Kidney (tissue), 14 donors: ENCODE measurements around the gene ZER1. TPM values are rescaled to one million over a fixed set of nuclear protein-coding genes. Genes with fewer than 3 reads are reported as not detected.

ENCODE experiments used
- DNase-seq, 5 donors: peaks; one replicate each; pipeline ENCODE4 v3.0.0-alpha.2; 2013 to 2020
- FAIRE-seq: peaks from 2 replicates; lab custom pipeline; 2012; peaks lifted over from hg19 to GRCh38; lab: Jason Lieb, UNC
- H3K27ac ChIP-seq, 2 donors: one replicate each; pipeline ENCODE4 v1.7.0; 2013; ENCODE audit warnings: low read depth in 2 of 2, low read length in 2 of 2, inconsistent platforms in 1 of 2
- H3K27me3 ChIP-seq: one replicate; pipeline ENCODE4 v1.7.1; 2013; ENCODE audit warnings: low read length, inconsistent platforms; ENCODE audit not compliant: control insufficient read depth, insufficient read depth
- H3K36me3 ChIP-seq, 3 donors: one replicate each; pipeline versions ENCODE4 v1.7.0 to v1.7.1; 2013; ENCODE audit warnings: low read length in 3 of 3, control low read depth in 1 of 3, inconsistent platforms in 1 of 3; ENCODE audit not compliant: insufficient read depth in 3 of 3, control insufficient read depth in 2 of 3
- H3K4me1 ChIP-seq, 3 donors: one replicate each; pipeline versions ENCODE4 v1.7.0 to v1.7.1; 2013; ENCODE audit warnings: low read length in 3 of 3, inconsistent platforms in 1 of 3, low read depth in 1 of 3; ENCODE audit not compliant: control insufficient read depth in 2 of 3, insufficient read depth in 2 of 3
- H3K4me3 ChIP-seq, 3 donors: one replicate each; pipeline versions ENCODE4 v1.7.0 to v1.8.1; 2013; ENCODE audit warnings: low read length in 3 of 3, control low read depth in 1 of 3, inconsistent platforms in 1 of 3
- H3K9ac ChIP-seq, 3 donors: one replicate each; pipeline versions ENCODE4 v1.7.0 to v1.7.1; 2013; ENCODE audit warnings: low read length in 3 of 3, control low read depth in 1 of 3, inconsistent platforms in 1 of 3
- H3K9me3 ChIP-seq, 3 donors: one replicate each; pipeline versions ENCODE4 v1.7.0 to v1.7.1; 2013; ENCODE audit warnings: low read length in 3 of 3, control low read depth in 1 of 3, inconsistent platforms in 1 of 3; ENCODE audit not compliant: control insufficient read depth in 2 of 3, insufficient read depth in 1 of 3
- intact Hi-C: fragments of 100-400 bp; cut with DNase I; formaldehyde crosslinking; loops from one replicate; pipeline ENCODE4 v1.11.1; 2022
- polyA plus RNA-seq: library from polyadenylated mRNA; stranded (reverse); fragments of 350-450 nt; fragmentation: Illumina TruSeq; extraction: RNeasy Lipid Tissue Mini Kit (QIAGEN cat#74804); gene quantifications from one replicate; pipeline ENCODE4 v1.2.3, GENCODE V29; 2014; ENCODE audit warnings: low read depth, low replicate concordance; ENCODE audit not compliant: insufficient read depth
- total RNA-seq: library from RNA; stranded (reverse); fragmentation: NEBNext Ultra II Directional; extraction: Animal tissue kit (Norgen Biotek cat#: 25700); gene quantifications from one replicate; pipeline ENCODE4 v1.2.1, GENCODE V29; 2021
- TF ChIP-seq, protein P1 (sequence below): IDR thresholded peaks from 3 replicates; pipeline ENCODE4 v1.5.1; 2012; ENCODE audit warnings: mild to moderate bottlenecking, moderate library complexity, borderline replicate concordance; ENCODE audit not compliant: insufficient read depth; ENCODE audit errors: extremely low read depth
- donor health status: control.
- donor health status: control.
- donor health status: control.
- donor health status: control.
- donor health status: control.
- donor health status: DM: yes; HTN: yes; CAD: no.
- donor health status: Normal renal cell carcinoma (clear cell type).

The ZER1 gene
- total and polyA plus RNA-seq, 2 donors from 2014 or later = 31.1 to 43.2 TPM

DNA sequence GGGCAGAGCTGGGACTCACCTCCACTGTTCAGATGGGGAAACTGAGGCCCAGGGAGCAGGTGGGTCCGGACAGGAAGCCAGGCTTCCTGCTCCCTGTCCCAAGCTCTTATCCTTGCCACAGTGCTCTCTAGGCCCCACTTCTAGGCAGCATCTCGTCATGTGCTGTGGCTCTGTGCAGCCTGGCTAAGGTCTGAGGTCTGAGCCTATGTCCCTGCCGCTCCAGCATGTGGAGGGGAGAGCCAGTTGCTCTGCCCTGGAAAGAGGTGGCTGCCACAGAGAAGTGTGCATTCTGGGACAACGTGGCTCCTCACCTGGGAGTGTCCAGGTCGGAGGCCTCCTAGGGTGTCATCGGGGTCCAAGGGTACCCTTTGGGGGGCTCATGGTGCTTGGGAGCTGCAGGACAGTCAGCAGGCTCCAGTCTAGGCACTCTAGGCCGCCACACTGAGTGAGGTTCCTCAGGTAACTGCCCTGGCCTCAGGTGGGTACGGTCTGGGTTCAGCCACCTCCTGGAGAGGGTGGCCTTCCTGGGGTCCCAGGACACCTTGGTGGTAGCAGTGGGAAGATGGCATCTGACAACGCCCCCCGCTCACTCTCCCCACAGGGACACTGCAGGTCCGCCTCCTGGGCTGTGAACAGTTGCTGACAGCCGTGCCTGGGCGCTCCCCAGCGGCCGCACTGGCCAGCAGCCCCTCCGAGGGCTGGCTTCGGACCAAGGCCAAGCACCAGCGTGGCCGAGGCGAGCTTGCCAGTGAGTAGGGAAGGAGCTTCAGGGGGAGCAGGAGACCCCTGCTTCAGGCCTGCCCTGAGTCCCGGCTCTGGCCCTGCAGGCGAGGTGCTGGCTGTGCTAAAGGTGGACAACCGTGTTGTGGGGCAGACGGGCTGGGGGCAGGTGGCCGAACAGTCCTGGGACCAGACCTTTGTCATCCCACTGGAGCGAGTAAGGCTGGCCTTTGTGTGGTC, 59.0 kb downstream of the ZER1 start:
- no peak overlapping the region for H3K27ac ChIP-seq
- no peaks in the 10 kb centered on the region for H3K27me3 ChIP-seq
- TF ChIP-seq, protein P1, sequence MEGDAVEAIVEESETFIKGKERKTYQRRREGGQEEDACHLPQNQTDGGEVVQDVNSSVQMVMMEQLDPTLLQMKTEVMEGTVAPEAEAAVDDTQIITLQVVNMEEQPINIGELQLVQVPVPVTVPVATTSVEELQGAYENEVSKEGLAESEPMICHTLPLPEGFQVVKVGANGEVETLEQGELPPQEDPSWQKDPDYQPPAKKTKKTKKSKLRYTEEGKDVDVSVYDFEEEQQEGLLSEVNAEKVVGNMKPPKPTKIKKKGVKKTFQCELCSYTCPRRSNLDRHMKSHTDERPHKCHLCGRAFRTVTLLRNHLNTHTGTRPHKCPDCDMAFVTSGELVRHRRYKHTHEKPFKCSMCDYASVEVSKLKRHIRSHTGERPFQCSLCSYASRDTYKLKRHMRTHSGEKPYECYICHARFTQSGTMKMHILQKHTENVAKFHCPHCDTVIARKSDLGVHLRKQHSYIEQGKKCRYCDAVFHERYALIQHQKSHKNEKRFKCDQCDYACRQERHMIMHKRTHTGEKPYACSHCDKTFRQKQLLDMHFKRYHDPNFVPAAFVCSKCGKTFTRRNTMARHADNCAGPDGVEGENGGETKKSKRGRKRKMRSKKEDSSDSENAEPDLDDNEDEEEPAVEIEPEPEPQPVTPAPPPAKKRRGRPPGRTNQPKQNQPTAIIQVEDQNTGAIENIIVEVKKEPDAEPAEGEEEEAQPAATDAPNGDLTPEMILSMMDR = no peak
- no peak overlapping the region for H3K9ac ChIP-seq
- intact Hi-C loops = no loop called here
- no peak overlapping the region for H3K4me3 ChIP-seq
- H3K9me3 ChIP-seq = no peaks in the 10 kb centered on the region
- DNase-seq (peak in 2 of 5 donors; percentile 29 to 63), FAIRE-seq (no peak)
- H3K36me3 ChIP-seq = no peaks in the 10 kb centered on the region
- H3K4me1 ChIP-seq = no peaks in the 10 kb centered on the region

DNA sequence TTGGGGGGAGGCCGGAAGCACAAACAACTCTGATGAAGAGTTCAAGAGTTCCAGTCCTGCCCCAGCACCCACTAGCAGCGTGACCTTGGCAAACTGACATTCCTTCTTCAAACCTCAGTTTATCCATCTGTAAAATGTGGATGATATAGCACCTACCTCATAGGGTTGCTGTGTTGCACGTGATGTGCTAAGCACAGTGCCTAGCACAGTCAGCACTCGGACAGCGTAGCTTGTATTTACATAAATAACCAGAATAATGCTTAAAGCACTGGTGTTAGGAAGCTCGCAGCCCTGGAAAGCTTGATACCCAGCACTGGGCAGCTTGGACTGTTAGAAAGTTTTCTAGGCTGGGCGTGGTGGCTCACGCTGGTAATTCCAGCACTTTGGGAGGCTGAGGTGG, 64.3 kb downstream of the ZER1 start:
- H3K27me3 ChIP-seq = no peaks in the 10 kb centered on the region
- no peaks in the 10 kb centered on the region for H3K4me1 ChIP-seq
- H3K4me3 ChIP-seq = no peak overlapping the region
- H3K36me3 ChIP-seq = no peaks in the 10 kb centered on the region
- H3K27ac ChIP-seq = no peak overlapping the region
- FAIRE-seq = no peak
- intact Hi-C loops = no loop called here
- no peaks in the 10 kb centered on the region for H3K9me3 ChIP-seq
- DNase-seq = peak in 1 of 5 donors; percentile 7
- no peak overlapping the region for H3K9ac ChIP-seq
- TF ChIP-seq, protein P1 = no peak

DNA sequence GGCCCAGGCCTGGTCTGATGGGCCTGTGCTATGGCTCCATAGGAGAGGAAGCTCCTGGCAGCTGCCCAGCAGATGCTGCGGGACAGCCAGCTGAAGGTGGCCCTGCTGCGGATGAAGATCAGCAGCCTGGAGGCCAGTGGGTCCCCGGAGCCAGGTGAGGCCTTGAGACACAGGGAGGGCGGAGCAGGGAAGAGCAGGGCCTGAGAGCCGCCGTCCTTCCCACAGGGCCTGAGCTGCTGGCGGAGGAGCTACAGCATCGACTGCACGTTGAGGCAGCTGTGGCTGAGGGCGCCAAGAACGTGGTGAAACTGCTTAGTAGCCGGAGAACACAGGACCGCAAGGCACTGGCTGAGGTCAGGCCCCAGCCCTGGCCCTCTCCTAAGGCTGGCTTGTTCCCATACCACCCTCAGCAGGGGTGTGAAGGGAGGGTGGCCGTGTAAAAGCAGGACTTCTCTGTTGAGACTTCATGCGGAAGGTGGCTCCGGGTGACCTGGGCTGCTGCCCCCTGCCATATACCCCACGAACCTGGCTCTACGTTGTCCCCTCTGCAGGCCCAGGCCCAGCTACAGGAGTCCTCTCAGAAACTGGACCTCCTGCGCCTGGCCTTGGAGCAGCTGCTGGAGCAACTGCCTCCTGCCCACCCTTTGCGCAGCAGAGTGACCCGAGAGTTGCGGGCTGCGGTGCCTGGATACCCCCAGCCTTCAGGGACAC, 64.9 kb downstream of the ZER1 start:
- Histone ChIP-seq H3K27ac (no peak overlapping the region), H3K4me1 (no peaks in the 10 kb centered on the region), H3K9me3 (no peaks in the 10 kb centered on the region), H3K36me3 (no peaks in the 10 kb centered on the region), H3K27me3 (no peaks in the 10 kb centered on the region), H3K4me3 (no peak overlapping the region), H3K9ac (no peak overlapping the region)
- TF ChIP-seq, protein P1 = no peak
- intact Hi-C loops = no loop called here
- no peak for FAIRE-seq
- peak in 2 of 5 donors; percentile 18 to 66 for DNase-seq
